ENCODE data around the gene CAMSAP2. TPM values are rescaled to one million over a fixed set of nuclear protein-coding genes. Genes with fewer than 3 reads are reported as not detected.
A peak's percentile ranks its signal among the peaks of the same experiment; 100 is the strongest.

Gene CAMSAP2
- total RNA-seq, 4 donors from 2014 or later: 37.8 to 47.4 (median 46.0) TPM

GRCh38 chr1:200729863-200730262 is 8.8 kb upstream of the CAMSAP2 start:
- Histone ChIP-seq H3K9me3 (no peaks in the 10 kb centered on the region), H3K27me3 (no peaks in the 10 kb centered on the region), H3K36me3 (no peaks in the 10 kb centered on the region), H3K4me3 (no peak overlapping the region), H3K27ac (no peak overlapping the region), H3K4me1 (no peaks in the 10 kb centered on the region)
- no peak for TF ChIP-seq POLR2AphosphoS5 (IDR thresholded peaks at IDR 0.05)
- TF ChIP-seq, protein P1, sequence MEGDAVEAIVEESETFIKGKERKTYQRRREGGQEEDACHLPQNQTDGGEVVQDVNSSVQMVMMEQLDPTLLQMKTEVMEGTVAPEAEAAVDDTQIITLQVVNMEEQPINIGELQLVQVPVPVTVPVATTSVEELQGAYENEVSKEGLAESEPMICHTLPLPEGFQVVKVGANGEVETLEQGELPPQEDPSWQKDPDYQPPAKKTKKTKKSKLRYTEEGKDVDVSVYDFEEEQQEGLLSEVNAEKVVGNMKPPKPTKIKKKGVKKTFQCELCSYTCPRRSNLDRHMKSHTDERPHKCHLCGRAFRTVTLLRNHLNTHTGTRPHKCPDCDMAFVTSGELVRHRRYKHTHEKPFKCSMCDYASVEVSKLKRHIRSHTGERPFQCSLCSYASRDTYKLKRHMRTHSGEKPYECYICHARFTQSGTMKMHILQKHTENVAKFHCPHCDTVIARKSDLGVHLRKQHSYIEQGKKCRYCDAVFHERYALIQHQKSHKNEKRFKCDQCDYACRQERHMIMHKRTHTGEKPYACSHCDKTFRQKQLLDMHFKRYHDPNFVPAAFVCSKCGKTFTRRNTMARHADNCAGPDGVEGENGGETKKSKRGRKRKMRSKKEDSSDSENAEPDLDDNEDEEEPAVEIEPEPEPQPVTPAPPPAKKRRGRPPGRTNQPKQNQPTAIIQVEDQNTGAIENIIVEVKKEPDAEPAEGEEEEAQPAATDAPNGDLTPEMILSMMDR (IDR thresholded peaks at IDR 0.05): no peak
- no peak for TF ChIP-seq POLR2A (IDR thresholded peaks at IDR 0.05)
- 41 to 52% methylated on average over 3 of the region's 3 CpGs for WGBS, 2 donors (ENCODE audit: low coverage in 1 of 2)
- no peak for ATAC-seq

- H3K36me3 ChIP-seq: no peaks in the 10 kb centered on the region
- H3K27ac ChIP-seq: no peak overlapping the region
- H3K27me3 ChIP-seq: no peaks in the 10 kb centered on the region
- H3K4me3 ChIP-seq: no peak overlapping the region
- ATAC-seq: no peak
- no peak for TF ChIP-seq POLR2A (IDR thresholded peaks at IDR 0.05)
- TF ChIP-seq, protein P1 (IDR thresholded peaks at IDR 0.05): no peak
- no peak for TF ChIP-seq EP300 (IDR thresholded peaks at IDR 0.05)
- no peak for TF ChIP-seq POLR2AphosphoS5 (IDR thresholded peaks at IDR 0.05)
- H3K9me3 ChIP-seq: no peaks in the 10 kb centered on the region
- WGBS, 2 donors (ENCODE audit: low coverage in 1 of 2): 92 to 98% methylated on average over 5 of the region's 5 CpGs
- no peaks in the 10 kb centered on the region for H3K4me1 ChIP-seq
Observed at GRCh38 chr1:200731654-200732332, 6.9 kb upstream of the CAMSAP2 start.

GRCh38 chr1:200732438-200732837 is 6.3 kb upstream of the CAMSAP2 start:
- ATAC-seq: no peak

GRCh38 chr1:200733907-200734306 is 4.8 kb upstream of the CAMSAP2 start:
- no peaks in the 10 kb centered on the region for H3K36me3 ChIP-seq
- TF ChIP-seq POLR2AphosphoS5 (IDR thresholded peaks at IDR 0.05) (no peak), POLR2A (IDR thresholded peaks at IDR 0.05) (no peak), EP300 (IDR thresholded peaks at IDR 0.05) (no peak)
- TF ChIP-seq, protein P1 (IDR thresholded peaks at IDR 0.05): no peak
- ATAC-seq: no peak
- H3K9me3 ChIP-seq: no peaks in the 10 kb centered on the region
- no peaks in the 10 kb centered on the region for H3K27me3 ChIP-seq
- peaks cover 0 to 7% (median 4%) of the 10 kb centered on the region in 3 donors for H3K4me1 ChIP-seq
- no peak overlapping the region for H3K4me3 ChIP-seq
- no peak overlapping the region for H3K27ac ChIP-seq
- 82 to 88% methylated on average over 2 to 6 of the region's 6 CpGs for WGBS, 2 donors (ENCODE audit: low coverage in 1 of 2)

More at GRCh38 chr1:200732438-200732837, 6.3 kb upstream of the CAMSAP2 start:
- Histone ChIP-seq H3K4me3 (no peak overlapping the region), H3K27me3 (no peaks in the 10 kb centered on the region), H3K9me3 (no peaks in the 10 kb centered on the region), H3K27ac (no peak overlapping the region), H3K4me1 (no peaks in the 10 kb centered on the region), H3K36me3 (no peaks in the 10 kb centered on the region)
- 54 to 78% methylated on average over 4 to 7 of the region's 7 CpGs for WGBS, 2 donors (ENCODE audit: low coverage in 1 of 2)
- TF ChIP-seq, protein P1 (IDR thresholded peaks at IDR 0.05): no peak
- no peak for TF ChIP-seq POLR2AphosphoS5 (IDR thresholded peaks at IDR 0.05)
- TF ChIP-seq EP300 (IDR thresholded peaks at IDR 0.05): no peak
- no peak for TF ChIP-seq POLR2A (IDR thresholded peaks at IDR 0.05)

DNA sequence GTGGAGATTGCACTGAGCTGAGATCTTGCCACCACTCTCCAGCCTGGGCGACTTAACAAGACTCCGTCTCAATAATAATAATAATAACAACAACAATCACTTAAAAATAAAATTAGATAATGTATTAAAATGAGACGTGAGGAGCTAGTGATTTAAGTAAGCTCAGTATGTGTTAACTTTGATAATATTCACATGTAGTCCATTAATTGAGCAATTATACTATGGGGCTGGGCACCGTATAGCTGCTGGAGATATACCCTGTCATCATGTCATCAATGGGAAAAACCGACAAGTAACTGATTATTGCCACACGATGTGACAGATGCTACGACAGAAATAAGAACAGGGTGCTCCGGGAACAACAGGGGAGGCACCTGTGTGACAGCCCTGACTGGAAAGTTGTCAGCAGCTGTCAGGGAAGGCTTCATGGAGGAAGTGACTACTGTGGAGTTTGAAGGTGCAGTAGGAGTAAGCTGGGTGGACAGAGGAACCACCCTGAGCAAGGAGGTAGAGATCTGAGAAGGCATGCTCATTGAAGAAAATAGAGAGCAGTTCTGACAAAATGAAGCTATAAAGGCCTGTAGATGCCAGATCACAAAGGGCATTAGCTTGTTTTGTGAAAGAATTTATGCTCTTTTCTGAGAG is 924 bp upstream of the CAMSAP2 start:
- Histone ChIP-seq H3K27me3 (no peaks in the 10 kb centered on the region), H3K36me3 (no peaks in the 10 kb centered on the region), H3K9me3 (no peaks in the 10 kb centered on the region), H3K4me1 (peaks cover 0 to 28% (median 4%) of the 10 kb centered on the region in 3 donors), H3K27ac (peak overlapping the region; percentile 65 to 100 (median 99)), H3K4me3 (peak overlapping the region; percentile 71 to 90)
- TF ChIP-seq, protein P1 (IDR thresholded peaks at IDR 0.05): no peak
- TF ChIP-seq POLR2AphosphoS5 (IDR thresholded peaks at IDR 0.05) (no peak), EP300 (IDR thresholded peaks at IDR 0.05) (no peak), POLR2A (IDR thresholded peaks at IDR 0.05) (no peak)
- WGBS, 2 donors (ENCODE audit: low coverage in 1 of 2): 77 to 85% methylated on average over 4 to 8 of the region's 8 CpGs
- ATAC-seq: no peak
